ENCODE measurements around the gene TMCC2.
"Not testable (repeated sequence)": the region's sequence is repeated elsewhere in the genome, so short reads cannot be mapped to it uniquely, and the experiment has no call there.

TMCC2 gene, protein sequence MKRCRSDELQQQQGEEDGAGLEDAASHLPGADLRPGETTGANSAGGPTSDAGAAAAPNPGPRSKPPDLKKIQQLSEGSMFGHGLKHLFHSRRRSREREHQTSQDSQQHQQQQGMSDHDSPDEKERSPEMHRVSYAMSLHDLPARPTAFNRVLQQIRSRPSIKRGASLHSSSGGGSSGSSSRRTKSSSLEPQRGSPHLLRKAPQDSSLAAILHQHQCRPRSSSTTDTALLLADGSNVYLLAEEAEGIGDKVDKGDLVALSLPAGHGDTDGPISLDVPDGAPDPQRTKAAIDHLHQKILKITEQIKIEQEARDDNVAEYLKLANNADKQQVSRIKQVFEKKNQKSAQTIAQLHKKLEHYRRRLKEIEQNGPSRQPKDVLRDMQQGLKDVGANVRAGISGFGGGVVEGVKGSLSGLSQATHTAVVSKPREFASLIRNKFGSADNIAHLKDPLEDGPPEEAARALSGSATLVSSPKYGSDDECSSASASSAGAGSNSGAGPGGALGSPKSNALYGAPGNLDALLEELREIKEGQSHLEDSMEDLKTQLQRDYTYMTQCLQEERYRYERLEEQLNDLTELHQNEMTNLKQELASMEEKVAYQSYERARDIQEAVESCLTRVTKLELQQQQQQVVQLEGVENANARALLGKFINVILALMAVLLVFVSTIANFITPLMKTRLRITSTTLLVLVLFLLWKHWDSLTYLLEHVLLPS

DNA sequence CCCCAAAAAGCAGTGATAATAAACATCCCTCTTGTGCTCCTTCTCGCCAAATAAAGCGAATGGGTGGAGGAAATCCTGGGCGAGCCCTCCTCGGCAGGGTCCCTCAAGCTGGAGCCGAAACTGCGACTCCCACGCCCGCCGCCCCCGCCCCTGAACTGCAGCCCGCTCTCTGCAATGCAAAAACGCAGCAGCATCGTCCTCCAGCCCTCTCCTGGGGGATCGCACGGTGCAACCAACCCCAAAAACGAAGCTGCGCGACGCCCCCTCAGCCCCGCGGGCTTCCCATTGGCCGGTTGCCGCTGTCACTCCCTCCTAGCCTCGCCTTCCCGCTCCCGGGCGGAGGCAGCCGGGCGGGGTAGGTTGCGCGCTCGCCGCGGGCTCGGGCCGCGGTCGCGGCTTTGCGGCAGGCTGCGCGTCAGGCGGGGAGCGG, at the start of gene TMCC2:
Gene TMCC2, plus strand, starts transcription at position 363 of the 430 bp plus-strand sequence. CDS start 619 bp downstream, outside the sequence.
- peak; percentile 98 for DNase-seq (ENCODE audit: low spot score)

DNA sequence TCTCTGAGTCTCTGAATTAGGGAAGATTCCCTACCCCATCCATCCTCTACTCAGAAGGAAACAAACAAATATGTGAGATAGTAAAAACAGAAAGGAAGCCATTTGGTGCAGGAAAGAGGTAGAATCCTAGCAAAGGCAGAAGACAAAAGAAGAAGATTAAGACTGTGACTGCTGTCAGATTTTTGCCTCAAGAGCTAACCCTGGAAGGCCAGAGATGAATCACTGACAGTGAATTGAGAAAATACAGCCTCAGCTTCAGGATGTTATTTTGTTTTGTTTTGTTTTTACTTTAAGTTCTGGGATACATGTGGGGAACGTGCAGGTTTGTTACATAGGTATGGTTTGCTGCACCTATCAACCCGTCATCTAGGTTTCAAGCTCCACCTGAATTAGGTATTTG, 47.9 kb upstream of the TMCC2 start:
- DNase-seq (ENCODE audit: low spot score): no peak

DNA sequence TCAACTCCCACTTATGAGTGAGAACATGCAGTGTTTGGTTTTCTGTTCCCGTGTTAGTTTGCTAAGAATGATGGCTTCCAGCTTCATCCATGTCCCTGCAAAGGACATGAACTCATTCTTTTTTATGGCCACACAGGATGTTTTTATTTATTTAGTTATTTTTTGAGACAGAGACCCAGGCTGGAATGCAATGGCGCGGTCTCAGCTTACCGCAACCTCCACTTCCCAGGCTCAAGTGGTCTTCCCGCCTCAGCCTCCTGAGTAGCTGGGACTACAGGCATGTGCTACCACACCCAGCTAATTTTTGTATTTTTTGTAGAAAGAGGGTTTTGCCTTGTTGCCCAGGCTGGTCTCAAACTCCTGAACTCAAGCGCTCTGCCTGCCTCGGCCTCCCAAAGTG, 47.4 kb upstream of the TMCC2 start:
- not testable (repeated sequence) for DNase-seq (ENCODE audit: low spot score)

DNA sequence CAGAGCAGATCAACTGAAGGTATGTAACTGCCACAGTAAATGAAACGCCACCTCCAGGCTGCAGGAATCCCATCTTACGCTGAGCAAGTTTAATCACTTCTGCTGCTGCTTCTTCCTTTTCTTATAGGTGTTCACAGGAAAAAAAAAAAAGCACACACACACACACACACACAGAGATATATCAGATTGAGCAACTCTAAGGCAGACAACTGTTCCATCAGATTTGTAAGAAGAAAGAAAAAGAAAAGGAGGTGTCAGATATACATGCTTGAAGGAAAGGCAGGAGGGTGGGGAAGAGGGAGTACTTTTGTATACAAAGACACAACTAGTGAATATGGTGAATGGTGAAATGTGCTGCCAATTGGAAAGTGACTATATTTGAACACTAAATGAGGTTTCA, 44.8 kb upstream of the TMCC2 start:
- DNase-seq (ENCODE audit: low spot score): no peak

DNA sequence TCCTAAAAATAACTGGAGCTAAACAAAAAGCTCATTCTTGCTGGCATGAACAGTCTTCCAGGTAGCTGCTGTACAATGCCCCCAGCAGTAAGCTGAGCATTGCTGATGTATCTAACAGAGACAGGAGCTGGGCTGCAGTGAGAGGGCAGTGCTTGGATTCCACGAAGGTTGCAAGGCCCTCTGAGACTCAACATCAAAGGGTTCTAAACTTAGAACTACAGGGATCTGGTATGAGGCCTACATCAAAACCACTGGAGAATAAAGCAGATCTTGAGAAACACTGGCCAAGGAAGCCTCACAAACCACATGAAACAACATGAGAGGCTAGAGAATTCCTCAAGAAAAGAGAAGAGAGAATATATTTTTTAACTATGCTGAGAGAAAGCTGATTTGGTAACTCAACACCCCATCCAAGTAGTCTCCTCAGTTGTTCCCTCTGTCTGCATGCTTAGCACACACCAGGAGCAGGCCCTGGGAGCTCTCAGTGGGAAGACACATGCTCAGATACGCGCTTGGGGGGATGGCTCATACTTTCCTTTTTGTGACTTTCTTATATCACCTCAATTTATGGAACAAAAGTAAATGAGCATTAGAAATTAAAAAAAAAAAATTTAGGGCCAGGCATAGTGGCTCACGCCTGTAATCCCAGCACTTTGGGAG, 43.9 kb upstream of the TMCC2 start:
- DNase-seq (ENCODE audit: low spot score): peak; percentile 10

DNA sequence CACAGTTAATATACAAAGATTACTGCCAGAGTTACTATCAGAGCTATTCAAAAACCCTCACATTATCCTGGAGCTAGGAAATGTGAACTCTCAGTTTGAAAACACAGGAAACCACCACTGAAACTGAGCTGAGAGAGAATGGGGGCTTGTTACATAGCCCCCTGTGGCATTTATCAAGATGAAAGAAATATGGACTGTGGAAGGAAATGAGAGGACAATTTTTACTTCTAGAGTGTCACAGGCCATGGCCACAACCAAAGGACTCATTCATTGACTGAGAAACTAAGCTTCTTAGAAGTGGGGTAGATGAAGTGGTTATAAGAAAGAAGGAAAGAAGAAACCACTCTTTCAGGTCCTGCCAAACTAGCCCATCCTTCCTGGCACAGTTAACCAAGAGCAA, 41.6 kb upstream of the TMCC2 start:
- DNase-seq (ENCODE audit: low spot score): no peak

DNA sequence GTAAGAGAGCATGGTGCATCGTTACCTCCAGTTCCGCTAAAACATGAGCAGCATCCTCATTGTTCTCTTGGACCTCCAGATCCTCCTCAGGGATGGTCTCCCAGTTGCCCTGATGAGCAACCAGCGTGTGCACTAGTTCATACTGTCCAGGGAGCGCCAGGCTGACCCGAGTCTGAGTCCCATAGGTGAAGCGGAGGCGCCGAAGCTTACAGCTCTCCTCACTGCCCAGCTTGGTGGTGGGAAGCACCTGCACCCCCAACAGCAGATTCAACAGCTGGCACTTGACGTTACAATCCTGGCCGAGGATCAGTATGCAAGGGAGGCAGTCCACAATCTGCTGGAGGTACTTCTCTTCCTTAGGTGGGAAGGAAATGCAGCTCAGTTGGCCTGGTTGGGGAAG, 40.3 kb upstream of the TMCC2 start:
- DNase-seq (ENCODE audit: low spot score): no peak

DNA sequence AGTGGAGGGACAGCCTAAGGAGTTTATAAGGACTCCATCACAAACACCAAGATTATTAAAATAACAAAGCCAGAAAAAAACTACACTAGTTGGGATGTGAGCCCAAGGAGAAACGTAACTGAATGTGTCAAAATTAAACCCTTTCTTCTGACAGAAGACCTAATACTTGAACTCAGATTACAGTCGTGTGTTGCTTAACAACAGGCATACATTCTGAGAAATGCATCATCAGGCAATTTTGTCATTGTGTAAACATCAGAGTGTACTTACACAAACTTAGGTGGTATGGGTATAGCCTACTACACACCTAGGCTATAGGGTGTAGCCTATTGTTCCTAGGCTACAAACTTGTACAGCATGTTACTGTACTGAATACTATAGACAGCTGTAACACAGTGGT, 39.6 kb upstream of the TMCC2 start:
- DNase-seq (ENCODE audit: low spot score): no peak

DNA sequence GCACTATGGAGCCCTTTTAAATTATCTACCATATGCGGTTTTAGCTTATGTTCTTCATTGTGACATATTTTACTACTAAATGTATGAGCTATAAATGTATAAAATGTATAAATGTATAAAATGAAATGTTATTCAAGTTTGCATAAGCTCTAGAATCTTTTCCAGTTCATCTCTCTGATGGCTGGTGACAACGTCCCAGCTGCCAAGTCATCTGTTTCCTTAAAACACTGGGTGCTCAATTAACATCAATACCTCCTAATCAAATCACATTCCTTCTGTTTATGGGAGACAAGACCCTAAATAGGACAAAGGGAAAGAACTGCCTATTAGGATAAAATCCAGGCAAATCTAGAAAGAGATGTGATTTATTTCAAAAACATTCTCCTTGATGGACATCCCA, 39.1 kb upstream of the TMCC2 start:
- no peak for DNase-seq (ENCODE audit: low spot score)

DNA sequence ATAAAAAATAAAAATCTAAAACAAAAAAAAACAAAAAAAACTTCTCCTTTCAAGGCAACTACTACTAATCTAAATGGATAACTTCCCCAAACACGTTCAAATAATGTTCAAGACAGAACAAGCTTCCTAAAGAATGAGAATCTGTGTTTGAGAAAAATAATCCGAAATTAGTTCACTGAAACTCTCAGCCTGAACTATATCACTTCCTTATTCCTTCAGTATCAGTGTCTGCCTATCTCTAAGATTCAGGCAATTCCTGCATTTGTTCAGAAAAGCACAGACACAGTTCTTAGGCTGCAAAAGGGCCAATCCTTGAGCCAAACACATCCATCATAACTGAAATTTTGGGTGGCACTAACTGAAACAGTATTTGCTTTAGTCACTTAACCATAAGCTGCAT, 38.6 kb upstream of the TMCC2 start:
- DNase-seq (ENCODE audit: low spot score): no peak

DNA sequence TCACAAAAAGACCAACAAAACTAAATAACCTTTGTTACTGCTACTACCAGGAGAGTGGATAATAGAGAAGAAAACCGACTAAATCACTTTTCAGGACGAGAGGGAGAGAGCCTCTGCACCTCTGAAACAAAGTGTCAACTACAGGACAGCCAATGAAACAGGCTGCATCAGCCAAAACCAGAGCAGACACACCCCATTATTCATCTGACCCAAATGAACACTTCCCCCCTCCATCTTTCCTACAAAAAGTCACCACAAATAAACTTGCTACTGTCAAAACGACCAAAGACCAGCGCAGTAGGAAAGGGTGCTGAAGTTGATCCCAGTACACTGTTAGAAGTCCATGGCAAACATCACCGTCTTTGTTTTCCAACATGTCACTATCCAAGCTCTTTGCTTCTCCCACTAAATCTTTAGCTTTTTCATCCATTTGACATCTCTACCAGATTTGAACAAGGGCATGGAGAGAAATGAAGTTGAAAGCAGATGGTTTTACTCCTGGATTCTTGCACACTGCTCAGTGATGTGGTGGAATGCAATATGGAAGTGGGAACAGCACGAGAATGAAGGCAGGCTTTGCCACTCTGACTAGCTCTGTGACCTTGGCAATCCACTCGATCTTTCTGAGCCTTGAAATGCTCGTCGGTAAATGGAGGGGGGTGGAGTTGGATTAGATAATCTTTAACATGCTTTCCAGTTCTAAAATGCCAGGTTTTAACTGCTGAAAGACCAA, 36.7 kb upstream of the TMCC2 start:
- DNase-seq (ENCODE audit: low spot score): peak; percentile 29

DNA sequence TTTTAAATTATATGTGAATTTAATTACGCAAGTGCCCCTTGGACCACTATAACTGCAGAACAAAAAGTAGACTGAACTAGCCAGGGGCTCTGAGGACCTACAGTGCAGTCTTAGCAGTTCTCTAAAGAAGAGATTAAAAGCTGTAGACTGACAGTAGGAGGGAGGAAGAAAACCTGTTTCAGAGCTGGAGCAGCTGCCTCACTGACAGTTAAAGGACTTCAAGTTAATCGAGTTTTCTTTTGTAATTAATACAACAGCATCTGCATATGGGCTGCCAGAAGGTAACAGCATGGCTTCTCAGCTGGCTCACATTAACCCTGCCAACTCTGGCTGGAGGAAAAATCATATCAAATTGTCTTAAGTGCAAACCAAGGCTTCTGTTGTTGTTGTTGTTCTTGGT, 36.1 kb upstream of the TMCC2 start:
- no peak for DNase-seq (ENCODE audit: low spot score)

DNA sequence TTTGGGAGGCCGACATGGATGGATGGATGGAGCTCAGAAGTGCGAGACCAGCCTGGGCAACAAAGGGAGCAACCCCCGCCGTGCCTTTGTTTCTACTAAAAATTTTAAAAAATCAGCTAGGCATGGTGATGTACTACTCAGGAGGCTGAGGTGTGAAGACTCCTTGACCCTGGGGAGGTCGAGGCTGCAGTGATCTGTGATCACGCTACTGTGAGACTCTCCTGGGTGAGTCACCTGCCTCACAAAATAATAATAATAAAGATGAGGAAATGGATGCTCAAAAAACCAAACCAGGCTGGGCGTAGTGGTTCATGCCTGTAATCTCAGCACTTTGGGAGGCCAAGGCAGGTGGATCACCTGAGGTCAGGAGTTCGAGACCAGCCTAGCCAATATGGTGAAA, 35.5 kb upstream of the TMCC2 start:
- DNase-seq (ENCODE audit: low spot score): no peak

DNA sequence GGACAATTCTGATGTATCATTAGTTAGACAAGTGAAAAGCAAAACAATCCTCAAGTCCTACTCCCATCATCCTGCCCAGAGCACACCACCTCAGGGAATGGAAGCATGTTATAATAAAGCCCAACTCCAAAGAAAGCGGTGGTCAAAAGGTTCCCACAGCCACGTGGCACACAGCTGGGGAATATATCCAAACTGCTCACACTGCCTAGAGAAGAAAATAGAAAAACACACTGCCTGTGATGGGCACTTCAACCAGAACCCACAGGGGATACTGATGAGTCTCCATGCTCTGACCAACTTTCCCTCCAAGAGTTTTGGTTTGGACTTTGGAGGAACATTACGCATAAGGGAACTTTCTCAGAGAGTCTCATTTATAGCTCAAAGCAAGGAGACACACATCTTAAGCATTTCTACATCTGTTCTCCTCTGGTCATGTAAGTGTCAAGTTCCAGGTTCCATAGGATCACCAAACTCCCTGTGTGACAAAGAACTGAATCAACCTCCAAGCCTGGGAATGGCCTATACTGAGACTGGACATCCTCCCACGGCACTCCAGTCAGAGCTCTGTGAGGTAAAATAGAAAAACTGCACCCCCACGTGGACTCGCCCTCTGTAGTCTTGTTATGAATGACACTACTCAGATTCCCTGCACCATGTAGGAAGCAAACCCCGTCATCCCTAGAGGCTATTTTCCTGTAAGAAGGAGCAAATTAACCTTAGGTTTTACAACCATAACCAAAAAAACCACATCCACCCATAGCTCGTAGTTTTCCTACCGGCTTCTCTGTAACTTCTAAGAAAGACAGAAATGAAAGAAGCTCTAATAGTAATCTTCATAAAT, 28.4 kb upstream of the TMCC2 start:
- DNase-seq (ENCODE audit: low spot score): no peak

DNA sequence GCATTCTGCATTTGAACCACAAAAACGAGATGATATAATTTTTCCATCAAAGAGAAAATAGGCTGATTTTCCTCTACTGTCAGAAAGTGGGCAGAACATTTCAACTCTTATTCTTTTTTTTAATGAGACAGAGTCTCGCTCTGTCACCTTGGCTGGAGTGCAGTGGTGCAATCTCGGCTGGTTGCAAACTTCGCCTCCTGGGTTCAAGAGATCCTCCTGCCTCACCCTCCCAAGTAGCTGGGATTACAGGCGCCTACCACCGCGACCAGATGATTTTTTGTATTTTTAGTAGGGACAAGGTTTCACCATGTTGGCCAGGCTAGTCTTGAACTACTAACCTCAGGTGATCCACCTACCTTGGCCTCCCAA, 27.8 kb upstream of the TMCC2 start:
- DNase-seq (ENCODE audit: low spot score): no peak

DNA sequence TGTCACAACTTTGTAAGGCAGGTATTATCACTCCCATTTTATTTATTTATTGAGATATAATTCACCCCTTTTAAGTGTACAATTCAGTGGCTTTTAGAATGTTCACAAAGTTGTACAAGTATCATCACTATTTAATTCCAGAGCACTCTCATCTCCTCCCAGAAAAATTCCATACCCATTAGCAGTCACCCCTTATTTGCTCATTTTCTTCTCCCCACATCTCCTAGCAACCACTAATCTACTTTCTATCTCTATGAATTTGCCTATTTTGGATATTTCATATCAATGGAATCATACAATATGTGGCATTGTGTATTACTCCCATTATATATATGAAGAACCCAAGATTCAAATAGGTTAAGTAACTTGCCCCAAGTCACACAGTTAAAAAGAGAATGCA, 23.2 kb upstream of the TMCC2 start:
- peak; percentile 55 for DNase-seq (ENCODE audit: low spot score)

DNA sequence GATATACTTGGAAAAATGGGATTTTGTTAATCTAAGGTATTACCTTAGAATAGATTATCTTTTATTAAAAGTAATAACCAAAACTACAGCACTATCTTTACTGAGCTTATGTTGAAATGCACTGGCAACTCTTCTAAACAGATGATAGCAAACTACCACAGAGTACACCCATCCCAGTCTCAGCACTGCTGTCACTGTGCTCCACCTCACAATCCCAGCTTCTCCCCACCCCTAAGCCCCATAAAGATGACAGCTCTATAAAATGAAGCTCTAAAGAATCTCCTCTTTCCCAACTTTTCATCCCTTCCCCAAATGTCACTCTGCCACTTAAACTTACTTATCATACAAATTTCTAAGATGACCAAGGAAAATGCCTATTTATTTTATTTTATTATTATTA, 22.7 kb upstream of the TMCC2 start:
- peak; percentile 34 for DNase-seq (ENCODE audit: low spot score)

DNA sequence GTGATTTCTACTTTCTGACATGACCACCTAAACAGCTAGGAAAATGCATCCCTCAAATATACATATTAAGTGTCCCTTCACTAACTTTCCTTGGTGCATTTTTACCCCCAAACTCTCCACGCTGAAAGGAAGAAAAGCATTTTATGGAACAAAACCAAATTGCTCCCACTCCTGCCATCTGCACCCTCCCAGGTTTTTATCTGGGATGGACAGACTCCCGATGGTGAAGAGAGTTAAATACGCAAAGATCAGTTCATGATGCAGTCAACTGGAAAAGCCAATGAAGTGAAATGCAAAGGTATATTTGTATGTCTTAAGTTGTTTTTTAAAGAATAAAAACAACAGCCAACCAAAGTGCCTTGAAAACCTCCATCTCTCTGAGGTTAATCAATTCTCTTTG, 18.9 kb upstream of the TMCC2 start:
- DNase-seq (ENCODE audit: low spot score): no peak

DNA sequence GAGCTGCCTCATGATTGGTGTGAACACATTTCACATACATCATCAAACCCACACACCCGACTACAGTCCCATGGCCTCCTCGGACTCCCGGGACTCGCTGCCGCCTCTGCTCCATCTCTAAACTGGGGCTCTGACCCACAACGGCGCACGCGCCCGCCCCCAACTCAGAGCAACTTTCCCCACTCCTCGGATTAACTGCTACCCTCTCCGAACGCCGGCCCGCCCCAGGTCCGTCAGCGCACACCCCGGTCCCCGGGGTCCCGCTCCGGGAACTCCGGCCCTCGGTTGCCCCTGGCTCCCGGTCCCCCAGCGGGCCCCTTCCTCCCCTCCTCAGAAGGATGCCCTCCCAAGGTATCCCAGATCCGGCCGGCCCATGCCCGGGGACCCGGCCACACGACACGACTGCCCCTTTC, 17.0 kb upstream of the TMCC2 start:
- DNase-seq (ENCODE audit: low spot score): peak; percentile 47

DNA sequence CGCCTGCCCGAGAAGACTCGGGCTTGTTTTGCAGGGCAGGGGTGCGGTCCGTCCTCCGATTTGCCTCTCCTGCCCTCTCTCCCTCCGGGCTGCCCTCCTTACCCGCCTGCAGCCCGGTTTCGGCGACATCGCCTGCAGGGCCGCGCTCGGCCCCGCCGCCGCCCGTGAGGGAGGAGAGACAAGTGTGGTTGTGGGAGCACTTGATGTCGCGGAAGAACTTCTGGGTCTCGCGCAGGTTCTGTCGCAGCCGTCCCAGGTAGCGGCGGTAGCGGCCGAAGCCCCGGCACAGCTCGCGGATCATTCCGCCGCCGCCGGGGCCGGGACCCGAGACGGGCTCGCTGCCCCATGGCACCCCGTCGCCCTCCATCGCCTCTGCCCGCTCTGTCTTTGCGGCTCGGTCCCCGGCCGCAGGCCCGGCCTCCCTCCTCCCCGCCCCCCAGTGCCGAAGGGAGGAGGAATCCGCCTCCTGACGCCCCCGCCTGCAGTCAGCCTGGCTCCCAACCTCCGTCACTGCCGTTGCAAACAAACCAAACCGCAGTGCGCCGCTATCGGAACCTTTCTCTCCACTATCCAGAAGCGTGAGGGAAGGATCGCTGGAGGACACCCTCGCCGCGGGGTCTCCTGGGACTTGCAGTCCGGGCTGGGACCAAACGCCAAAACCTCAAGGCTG, 16.4 kb upstream of the TMCC2 start, which contains the start of gene DSTYK:
Gene DSTYK, minus strand, starts transcription at position 534 of the 670 bp plus-strand sequence. Its CDS starts 167 bp downstream, at position 367.
- peak; percentile 93 for DNase-seq (ENCODE audit: low spot score)
